Thymus (tissue), 11 donors: Measurements from ENCODE around the gene ALS2. TPM values are rescaled to one million over a fixed set of nuclear protein-coding genes. Genes with fewer than 3 reads are reported as not detected.

Experiments used
- DNase-seq, 9 donors: peaks; one replicate each; pipeline ENCODE4 v3.0.0-alpha.2; 2013; ENCODE audit warnings: low spot score in 9 of 9, low read depth in 6 of 9, missing footprints in 1 of 9
- H3K27ac ChIP-seq, 2 donors: one replicate each; pipeline ENCODE4 v1.5.1; 2013; ENCODE audit warnings: control low read depth in 1 of 2, low read depth in 1 of 2, low read length in 1 of 2, mild to moderate bottlenecking in 1 of 2, moderate library complexity in 1 of 2
- H3K27me3 ChIP-seq, 2 donors: one replicate each; pipeline ENCODE4 v1.5.1; 2013; ENCODE audit warnings: low read length in 1 of 2; ENCODE audit not compliant: control insufficient read depth in 2 of 2, insufficient read depth in 1 of 2
- H3K36me3 ChIP-seq, 2 donors: one replicate each; pipeline ENCODE4 v1.5.1; 2013; ENCODE audit warnings: low read length in 1 of 2, mild to moderate bottlenecking in 1 of 2, moderate library complexity in 1 of 2; ENCODE audit not compliant: control insufficient read depth in 2 of 2, insufficient read depth in 2 of 2
- H3K4me1 ChIP-seq, 2 donors: one replicate each; pipeline ENCODE4 v1.5.1; 2013; ENCODE audit warnings: low read length in 2 of 2; ENCODE audit not compliant: control insufficient read depth in 2 of 2, insufficient read depth in 2 of 2
- H3K4me3 ChIP-seq, 2 donors: one replicate each; pipeline ENCODE4 v1.5.1; 2013; ENCODE audit warnings: low read length in 2 of 2, control low read depth in 1 of 2, mild to moderate bottlenecking in 1 of 2
- H3K9me3 ChIP-seq, 2 donors: one replicate each; pipeline ENCODE4 v1.5.1; 2013; ENCODE audit warnings: low read length in 1 of 2, mild to moderate bottlenecking in 1 of 2; ENCODE audit not compliant: control insufficient read depth in 2 of 2, insufficient read depth in 1 of 2
- WGBS: extraction: QIAGEN DNeasy Blood & Tissue Kit; methylation state at CpG from one replicate; pipeline ENCODE4 v1.1.7; 2013; 5-methylcytosine and 5-hydroxymethylcytosine counted together
- polyA plus RNA-seq: library from polyadenylated mRNA; stranded (reverse); fragments of 200-250 nt; gene quantifications from one replicate; pipeline ENCODE4 v1.2.3, GENCODE V29; 2013
- total RNA-seq: library from RNA; stranded (reverse); fragments of 120-200 nt; gene quantifications from one replicate; pipeline ENCODE4 v1.2.4, GENCODE V29; 2013
- donor health status: healthy.

Gene ALS2
- total and polyA plus RNA-seq, 2 donors, result 8.1 to 10.3 TPM

DNA sequence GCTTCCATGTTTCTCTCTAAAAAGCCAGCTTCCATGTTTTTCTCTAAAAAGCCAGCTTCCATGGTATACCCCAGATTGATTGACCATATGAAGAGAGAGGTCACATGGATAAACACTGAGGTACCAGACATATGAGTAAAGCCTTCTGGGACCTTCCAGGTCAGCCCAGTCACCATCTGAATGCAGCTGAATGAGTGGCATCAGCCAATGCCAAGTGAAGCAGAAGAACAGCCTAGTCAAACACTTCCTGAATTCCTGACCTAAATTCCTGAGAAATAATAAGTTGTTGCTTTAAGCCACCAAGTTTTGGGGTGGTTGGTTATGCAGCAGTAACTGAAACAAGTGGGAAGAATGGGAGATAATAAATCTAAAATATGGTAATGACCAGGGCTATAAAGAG is 5.7 kb upstream of the ALS2 start:
- no peaks in the 10 kb centered on the region for H3K27me3 ChIP-seq
- DNase-seq, result no peak
- H3K27ac ChIP-seq, result no peak overlapping the region
- H3K4me3 ChIP-seq, result no peak overlapping the region
- no peaks in the 10 kb centered on the region for H3K9me3 ChIP-seq
- peaks cover 4 to 7% of the 10 kb centered on the region in 2 donors for H3K4me1 ChIP-seq
- H3K36me3 ChIP-seq, result no peaks in the 10 kb centered on the region

GRCh38 chr2:201785135-201785534 is 4.4 kb upstream of the ALS2 start:
- no peaks in the 10 kb centered on the region for H3K27me3 ChIP-seq
- H3K4me1 ChIP-seq, result peaks cover 7% of the 10 kb centered on the region in 2 donors
- no peaks in the 10 kb centered on the region for H3K9me3 ChIP-seq
- WGBS, result 54% methylated on average over 4 of the region's 4 CpGs
- no peak overlapping the region for H3K27ac ChIP-seq
- no peaks in the 10 kb centered on the region for H3K36me3 ChIP-seq
- DNase-seq, result no peak
- no peak overlapping the region for H3K4me3 ChIP-seq

GRCh38 chr2:201784563-201784962 is 3.8 kb upstream of the ALS2 start:
- H3K4me1 ChIP-seq, result peaks cover 7 to 8% of the 10 kb centered on the region in 2 donors
- H3K36me3 ChIP-seq, result no peaks in the 10 kb centered on the region
- H3K9me3 ChIP-seq, result no peaks in the 10 kb centered on the region
- H3K27ac ChIP-seq, result no peak overlapping the region
- 94% methylated on average over 1 of the region's 1 CpG for WGBS
- H3K4me3 ChIP-seq, result no peak overlapping the region
- no peak for DNase-seq
- no peaks in the 10 kb centered on the region for H3K27me3 ChIP-seq

DNA sequence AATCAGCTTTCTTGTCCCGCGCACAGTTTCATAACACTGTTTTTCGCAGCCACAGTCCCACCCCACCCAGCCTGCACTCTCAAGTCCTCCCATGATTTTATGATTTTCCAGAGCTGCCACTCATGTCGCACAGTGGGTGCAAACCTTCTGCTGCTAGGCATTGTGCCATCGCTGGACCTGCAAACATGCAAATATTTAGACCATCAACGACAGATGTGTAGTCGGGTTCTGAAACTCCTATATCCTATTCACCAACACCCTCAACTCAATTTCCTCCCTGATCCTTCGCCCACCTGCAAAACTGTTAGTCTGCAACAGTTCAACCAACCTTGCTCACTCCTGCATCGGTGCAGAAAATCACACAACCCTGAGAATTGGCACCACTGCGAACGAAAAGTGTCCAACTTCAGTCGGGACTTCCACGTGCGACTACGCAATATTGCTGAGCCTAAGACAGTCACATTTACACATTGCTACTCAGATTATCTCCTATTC is 871 bp upstream of the ALS2 start:
- H3K4me1 ChIP-seq, result peaks cover 7 to 8% of the 10 kb centered on the region in 2 donors
- H3K27me3 ChIP-seq, result no peaks in the 10 kb centered on the region
- H3K4me3 ChIP-seq, result peak overlapping the region; percentile 75 to 87
- no peaks in the 10 kb centered on the region for H3K36me3 ChIP-seq
- H3K9me3 ChIP-seq, result no peaks in the 10 kb centered on the region
- H3K27ac ChIP-seq, result peak overlapping the region; percentile 85
- DNase-seq, result peak in 7 of 9 donors; percentile 9 to 70 (median 33)
- WGBS, result 4% methylated on average over 15 of the region's 15 CpGs

DNA sequence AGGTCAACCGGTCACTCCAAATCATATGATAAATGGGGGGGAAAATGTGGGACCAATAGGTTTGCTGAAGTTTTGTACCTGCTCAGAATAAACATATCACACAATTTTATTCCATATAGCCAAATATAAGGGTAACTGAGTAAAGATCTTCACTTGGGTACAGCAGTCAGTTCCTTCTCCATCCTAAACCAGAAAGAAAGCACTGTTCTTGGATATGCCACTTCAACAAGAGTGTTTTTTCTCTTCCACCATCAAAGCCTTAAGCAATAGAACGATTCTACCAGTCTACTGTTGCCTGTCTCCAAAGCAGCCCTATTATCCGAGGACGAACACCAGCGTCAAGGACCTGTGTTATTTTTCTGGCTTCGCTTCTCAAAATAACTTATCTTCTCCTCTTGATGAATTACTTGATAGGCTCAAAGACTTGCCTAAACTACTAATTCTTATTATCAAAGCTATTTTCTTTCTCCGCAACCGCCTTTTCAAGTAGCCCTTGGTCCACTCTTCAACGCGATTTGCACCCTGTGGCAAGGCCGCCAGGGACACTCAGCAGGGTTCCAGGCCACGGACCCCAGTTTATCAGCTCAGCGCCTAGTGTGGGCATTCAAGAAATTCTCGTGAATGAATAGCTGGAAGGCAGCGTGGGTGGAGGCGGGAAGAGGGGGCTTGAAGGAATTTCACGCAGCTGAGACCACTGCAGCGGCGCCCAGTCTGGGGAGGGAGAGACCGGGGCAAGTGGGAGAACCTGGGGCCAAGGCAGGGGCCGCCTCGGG is 646 bp downstream of the ALS2 start:
- peaks cover 7 to 8% of the 10 kb centered on the region in 2 donors for H3K4me1 ChIP-seq
- H3K9me3 ChIP-seq, result no peaks in the 10 kb centered on the region
- 9% methylated on average over 22 of the region's 22 CpGs for WGBS
- peak overlapping the region; percentile 75 to 87 for H3K4me3 ChIP-seq
- no peaks in the 10 kb centered on the region for H3K36me3 ChIP-seq
- DNase-seq, result peak in 6 of 9 donors; percentile 1 to 34 (median 9)
- peak overlapping the region; percentile 85 to 91 for H3K27ac ChIP-seq
- H3K27me3 ChIP-seq, result no peaks in the 10 kb centered on the region

GRCh38 chr2:201777869-201778268 is 2.9 kb downstream of the ALS2 start:
- no peak for DNase-seq
- no peak overlapping the region for H3K4me3 ChIP-seq
- H3K4me1 ChIP-seq, result peaks cover 7 to 8% of the 10 kb centered on the region in 2 donors
- H3K27ac ChIP-seq, result no peak overlapping the region
- no peaks in the 10 kb centered on the region for H3K36me3 ChIP-seq
- H3K9me3 ChIP-seq, result no peaks in the 10 kb centered on the region
- no peaks in the 10 kb centered on the region for H3K27me3 ChIP-seq

DNA sequence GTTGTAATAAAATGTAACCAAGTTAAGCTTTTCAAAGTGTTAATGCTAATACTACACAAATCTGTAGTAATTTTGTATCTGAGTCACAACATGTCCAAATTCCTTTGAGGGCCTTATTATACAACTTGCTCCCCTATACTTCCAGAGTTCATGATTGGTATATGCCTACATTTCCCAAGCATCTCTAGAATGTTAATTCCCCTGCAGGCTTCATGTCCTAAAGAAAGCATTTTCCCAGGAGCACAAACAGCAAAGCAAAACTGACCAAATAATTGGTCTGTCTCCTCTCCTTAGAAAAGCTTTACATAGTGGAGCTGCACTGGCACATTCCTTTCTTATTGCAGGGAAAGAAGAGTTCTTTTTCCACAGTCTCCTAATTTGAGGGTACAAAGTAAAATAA is 3.7 kb downstream of the ALS2 start:
- Histone ChIP-seq H3K4me3 (no peak overlapping the region), H3K4me1 (peaks cover 6 to 8% of the 10 kb centered on the region in 2 donors), H3K36me3 (no peaks in the 10 kb centered on the region), H3K27ac (no peak overlapping the region), H3K27me3 (no peaks in the 10 kb centered on the region), H3K9me3 (no peaks in the 10 kb centered on the region)
- DNase-seq, result no peak

GRCh38 chr2:201775326-201775725 is 5.4 kb downstream of the ALS2 start:
- 100% methylated on average over 1 of the region's 1 CpG for WGBS
- H3K36me3 ChIP-seq, result no peaks in the 10 kb centered on the region
- H3K27ac ChIP-seq, result no peak overlapping the region
- DNase-seq, result no peak
- no peak overlapping the region for H3K4me3 ChIP-seq
- peaks cover 0 to 4% of the 10 kb centered on the region in 2 donors for H3K4me1 ChIP-seq
- no peaks in the 10 kb centered on the region for H3K27me3 ChIP-seq
- no peaks in the 10 kb centered on the region for H3K9me3 ChIP-seq

DNA sequence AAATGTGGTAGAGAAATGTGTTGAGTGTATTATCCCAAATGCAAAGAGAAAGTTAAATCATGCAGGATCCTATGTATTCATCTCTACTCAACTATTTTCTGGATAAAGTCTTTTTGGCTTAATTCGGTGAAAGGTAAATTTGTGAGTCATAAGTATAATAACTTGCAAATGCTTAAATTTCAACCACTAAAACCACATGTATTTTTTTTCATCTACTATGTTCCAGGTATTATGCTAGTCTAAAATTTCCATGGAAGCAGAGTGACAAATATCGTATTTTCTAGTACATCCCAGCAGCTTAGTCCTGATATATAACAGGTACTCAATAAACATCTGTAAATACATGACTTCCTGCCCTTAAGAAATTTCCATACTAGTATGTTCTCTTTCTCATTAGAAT is 6.2 kb downstream of the ALS2 start:
- WGBS, result 90% methylated on average over 2 of the region's 2 CpGs
- no peak for DNase-seq
- H3K27ac ChIP-seq, result no peak overlapping the region
- H3K4me1 ChIP-seq, result no peaks in the 10 kb centered on the region
- H3K27me3 ChIP-seq, result no peaks in the 10 kb centered on the region
- no peaks in the 10 kb centered on the region for H3K9me3 ChIP-seq
- no peaks in the 10 kb centered on the region for H3K36me3 ChIP-seq
- H3K4me3 ChIP-seq, result no peak overlapping the region
